ENCODE results near the gene VRK3.
"Not testable (repeated sequence)": the region's sequence is repeated elsewhere in the genome, so short reads cannot be mapped to it uniquely, and the experiment has no call there.

DNA sequence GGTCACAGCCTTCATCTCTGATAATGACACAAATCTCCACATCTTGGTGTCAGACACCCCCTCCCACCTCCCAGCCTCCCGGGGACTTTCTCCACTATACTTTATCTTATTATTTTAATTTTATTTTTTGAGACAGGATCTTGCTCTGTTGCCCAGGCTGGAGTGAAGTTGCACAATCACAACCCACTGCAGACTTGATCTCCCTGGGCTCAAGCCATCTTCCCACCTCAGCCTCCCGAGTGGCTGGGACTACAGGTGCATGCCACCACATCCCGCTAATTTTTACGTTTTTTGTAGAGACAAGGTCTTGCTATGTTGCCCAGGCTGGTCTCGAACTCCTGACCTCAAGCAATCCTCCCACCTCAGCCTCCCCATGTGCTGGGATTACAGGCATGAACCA lies 43.2 kb upstream of the VRK3 start:
- not testable (repeated sequence) for TF ChIP-seq JUNB (IDR thresholded peaks at IDR 0.05); POLR2AphosphoS2 (conservative IDR thresholded peaks at IDR 0.05; ENCODE audit: low read length)
- TF ChIP-seq, protein P1, sequence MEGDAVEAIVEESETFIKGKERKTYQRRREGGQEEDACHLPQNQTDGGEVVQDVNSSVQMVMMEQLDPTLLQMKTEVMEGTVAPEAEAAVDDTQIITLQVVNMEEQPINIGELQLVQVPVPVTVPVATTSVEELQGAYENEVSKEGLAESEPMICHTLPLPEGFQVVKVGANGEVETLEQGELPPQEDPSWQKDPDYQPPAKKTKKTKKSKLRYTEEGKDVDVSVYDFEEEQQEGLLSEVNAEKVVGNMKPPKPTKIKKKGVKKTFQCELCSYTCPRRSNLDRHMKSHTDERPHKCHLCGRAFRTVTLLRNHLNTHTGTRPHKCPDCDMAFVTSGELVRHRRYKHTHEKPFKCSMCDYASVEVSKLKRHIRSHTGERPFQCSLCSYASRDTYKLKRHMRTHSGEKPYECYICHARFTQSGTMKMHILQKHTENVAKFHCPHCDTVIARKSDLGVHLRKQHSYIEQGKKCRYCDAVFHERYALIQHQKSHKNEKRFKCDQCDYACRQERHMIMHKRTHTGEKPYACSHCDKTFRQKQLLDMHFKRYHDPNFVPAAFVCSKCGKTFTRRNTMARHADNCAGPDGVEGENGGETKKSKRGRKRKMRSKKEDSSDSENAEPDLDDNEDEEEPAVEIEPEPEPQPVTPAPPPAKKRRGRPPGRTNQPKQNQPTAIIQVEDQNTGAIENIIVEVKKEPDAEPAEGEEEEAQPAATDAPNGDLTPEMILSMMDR (IDR thresholded peaks at IDR 0.05): not testable (repeated sequence)
